IMR-90 (cell line): ENCODE results near the gene ITGAX. TPM values are rescaled to one million over a fixed set of nuclear protein-coding genes. Genes with fewer than 3 reads are reported as not detected.

ENCODE experiments used
- ATAC-seq: fragments of 200-7000 bp; cut with Tn5 transposase; 2 replicates; pipeline ENCODE4 v1.9.1; 2020; ENCODE audit warnings: low read depth, mild to moderate bottlenecking, moderate library complexity
- BruUV-seq: library from RNA; stranded (reverse); fragments of 400-500 nt; replicated peaks from 2 replicates; lab custom pipeline; 2021; lab: Mats Ljungman, UMichigan
- CTCF ChIA-PET: fragments of 300-600 bp; formaldehyde crosslinking; extraction: SDS; loops from one replicate; lab custom pipeline; 2021; ENCODE audit warnings: antibody characterized with exemption; lab: Yijun Ruan, JAX
- POLR2A ChIA-PET: fragments of 300-600 bp; sonication (Branson Sonifier 250); formaldehyde crosslinking; loops from one replicate; lab custom pipeline; 2022; ENCODE audit warnings: antibody characterized with exemption; ENCODE audit not compliant: unreplicated experiment; lab: Charles Lee
- DNase-seq: peaks from one replicate; pipeline ENCODE4 v3.0.0; 2013
- H2AFZ ChIP-seq: replicated peaks from 2 replicates; pipeline ENCODE3; 2013; ENCODE audit warnings: low read length, mild to moderate bottlenecking; ENCODE audit not compliant: poor library complexity
- H2AK5ac ChIP-seq: 2 replicates; pipeline ENCODE4 v1.6.1; 2013; ENCODE audit warnings: low read depth, low read length, inconsistent platforms
- H2AK9ac ChIP-seq: replicated peaks from 2 replicates; pipeline ENCODE3; 2013; ENCODE audit warnings: mild to moderate bottlenecking, low read depth, low read length, moderate library complexity; ENCODE audit not compliant: poor library complexity
- H2BK120ac ChIP-seq: 2 replicates; pipeline ENCODE4 v1.6.1; 2013; ENCODE audit warnings: low read depth, low read length, inconsistent platforms
- H2BK15ac ChIP-seq: 3 replicates; pipeline ENCODE4 v1.6.1; 2013; ENCODE audit warnings: low read depth, low read length, inconsistent platforms
- H2BK20ac ChIP-seq: 2 replicates; pipeline ENCODE4 v1.6.1; 2013; ENCODE audit warnings: low read depth, mild to moderate bottlenecking, inconsistent platforms, low read length, moderate library complexity
- H2BK5ac ChIP-seq: 2 replicates; pipeline ENCODE4 v1.6.1; 2013; ENCODE audit warnings: mild to moderate bottlenecking, low read depth, low read length, inconsistent platforms; ENCODE audit not compliant: poor library complexity, severe bottlenecking
- H3K14ac ChIP-seq: replicated peaks from 2 replicates; pipeline ENCODE4 v1.6.1; 2013; ENCODE audit warnings: low read depth, low read length, inconsistent platforms
- H3K18ac ChIP-seq: 2 replicates; pipeline ENCODE4 v1.6.1; 2013; ENCODE audit warnings: low read depth, low read length, control low read depth
- H3K23ac ChIP-seq: 2 replicates; pipeline ENCODE4 v1.6.1; 2013; ENCODE audit warnings: low read depth, low read length, inconsistent platforms
- H3K27ac ChIP-seq: 2 replicates; pipeline ENCODE4 v1.5.1; 2013; ENCODE audit warnings: mild to moderate bottlenecking, control low read depth, low read length; ENCODE audit not compliant: insufficient read depth
- H3K27me3 ChIP-seq: 2 replicates; pipeline ENCODE4 v1.6.1; 2013; ENCODE audit warnings: low read length; ENCODE audit not compliant: control insufficient read depth, insufficient read depth
- H3K36me3 ChIP-seq: 2 replicates; pipeline ENCODE4 v1.6.1; 2013; ENCODE audit warnings: low read length, mixed read lengths; ENCODE audit not compliant: control insufficient read depth, insufficient read depth
- H3K4ac ChIP-seq: 2 replicates; pipeline ENCODE4 v1.6.1; 2013; ENCODE audit warnings: low read depth, low read length, inconsistent platforms
- H3K4me1 ChIP-seq: 2 replicates; pipeline ENCODE4 v1.6.1; 2013; ENCODE audit warnings: low read length, mixed read lengths; ENCODE audit not compliant: control insufficient read depth, insufficient read depth
- H3K4me2 ChIP-seq: 2 replicates; pipeline ENCODE4 v1.6.1; 2013; ENCODE audit warnings: low read depth, mild to moderate bottlenecking, control low read depth, low read length, moderate library complexity
- H3K4me3 ChIP-seq: 2 replicates; pipeline ENCODE4 v1.5.1; 2013; ENCODE audit warnings: low read depth, mild to moderate bottlenecking, control low read depth, low read length, moderate library complexity; ENCODE audit not compliant: insufficient read depth
- H3K56ac ChIP-seq: 2 replicates; pipeline ENCODE4 v1.6.1; 2013; ENCODE audit warnings: low read length, inconsistent platforms; ENCODE audit not compliant: insufficient read depth; ENCODE audit errors: extremely low read depth
- H3K79me1 ChIP-seq, 2 experiments: 2 replicates each; pipeline ENCODE4 v1.6.1; 2013; ENCODE audit warnings: low read length in 2 of 2, inconsistent platforms in 1 of 2, low read depth in 1 of 2
- H3K9ac ChIP-seq: 2 replicates; pipeline ENCODE4 v1.6.1; 2013; ENCODE audit warnings: low read depth, low read length, control low read depth
- H3K9me1 ChIP-seq: 2 replicates; pipeline ENCODE4 v1.6.1; 2013; ENCODE audit warnings: low read length, inconsistent platforms; ENCODE audit not compliant: insufficient read depth
- H3K9me3 ChIP-seq: 2 replicates; pipeline ENCODE4 v1.6.1; 2013; ENCODE audit warnings: low read length; ENCODE audit not compliant: control insufficient read depth, insufficient read depth
- H4K20me1 ChIP-seq: 2 replicates; pipeline ENCODE4 v1.6.1; 2013; ENCODE audit warnings: low read length, inconsistent platforms; ENCODE audit not compliant: insufficient read depth
- H4K5ac ChIP-seq: 2 replicates; pipeline ENCODE4 v1.6.1; 2013; ENCODE audit warnings: mild to moderate bottlenecking, low read depth, low read length, control low read depth
- H4K8ac ChIP-seq, 2 experiments: 2 replicates each; pipeline ENCODE4 v1.6.1; 2013; ENCODE audit warnings: low read depth in 2 of 2, low read length in 2 of 2, control low read depth in 1 of 2, inconsistent platforms in 1 of 2
- H4K91ac ChIP-seq: 2 replicates; pipeline ENCODE4 v1.6.1; 2013; ENCODE audit warnings: low read depth, low read length, inconsistent platforms; ENCODE audit not compliant: insufficient read depth
- BHLHE40 ChIP-seq: fragments of 150-350 bp; IDR thresholded peaks from 2 replicates; pipeline ENCODE4 v1.6.1; 2016; ENCODE audit warnings: mild to moderate bottlenecking, low read depth, low read length
- CEBPB ChIP-seq: IDR thresholded peaks from 2 replicates; pipeline ENCODE4 v1.6.1; 2012; ENCODE audit warnings: low read depth, low read length, improper control_type of control experiment
- CHD1 ChIP-seq: IDR thresholded peaks from 2 replicates; pipeline ENCODE4 v1.6.1; 2012; ENCODE audit warnings: low read depth, low read length, improper control_type of control experiment
- ELK1 ChIP-seq: fragments of 150-350 bp; IDR thresholded peaks from 2 replicates; pipeline ENCODE4 v1.6.1; 2016; ENCODE audit warnings: low read depth, mild to moderate bottlenecking, low read length, moderate library complexity, borderline replicate concordance
- FOS ChIP-seq: fragments of 150-350 bp; IDR thresholded peaks from 2 replicates; pipeline ENCODE4 v1.6.1; 2016; ENCODE audit warnings: low read depth, low read length
- MAFK ChIP-seq: IDR thresholded peaks from 2 replicates; pipeline ENCODE4 v1.6.1; 2012; ENCODE audit warnings: low read depth, low read length, improper control_type of control experiment
- MAZ ChIP-seq: IDR thresholded peaks from 2 replicates; pipeline ENCODE4 v1.6.1; 2012; ENCODE audit warnings: low read depth, mild to moderate bottlenecking, low read length, improper control_type of control experiment, moderate library complexity, borderline replicate concordance
- MXI1 ChIP-seq: IDR thresholded peaks from 2 replicates; pipeline ENCODE4 v1.6.1; 2012; ENCODE audit warnings: low read depth, mild to moderate bottlenecking, low read length, moderate library complexity, borderline replicate concordance
- NFE2L2 ChIP-seq: fragments of 150-350 bp; IDR thresholded peaks from 2 replicates; pipeline ENCODE4 v1.6.1; 2016; ENCODE audit warnings: low read depth, mild to moderate bottlenecking, low read length
- POLR2A ChIP-seq: IDR thresholded peaks from 2 replicates; pipeline ENCODE4 v1.6.1; 2012; ENCODE audit warnings: mild to moderate bottlenecking, low read depth, low read length
- RAD21 ChIP-seq: IDR thresholded peaks from 2 replicates; pipeline ENCODE4 v1.6.1; 2012; ENCODE audit warnings: low read length, improper control_type of control experiment
- RCOR1 ChIP-seq: IDR thresholded peaks from 2 replicates; pipeline ENCODE4 v1.6.1; 2012; ENCODE audit warnings: mild to moderate bottlenecking, low read length, improper control_type of control experiment; ENCODE audit not compliant: insufficient replicate concordance
- RFX5 ChIP-seq: IDR thresholded peaks from 2 replicates; pipeline ENCODE4 v1.8.0; 2012; ENCODE audit warnings: low read depth, mild to moderate bottlenecking, low read length, moderate library complexity
- SMC3 ChIP-seq: fragments of 150-350 bp; IDR thresholded peaks from 2 replicates; pipeline ENCODE4 v1.6.1; 2016; ENCODE audit warnings: low read depth, mild to moderate bottlenecking, antibody characterized with exemption, low read length, moderate library complexity
- USF2 ChIP-seq: fragments of 150-350 bp; IDR thresholded peaks from 2 replicates; pipeline ENCODE4 v1.6.1; 2017; ENCODE audit warnings: mild to moderate bottlenecking, antibody characterized with exemption, low read length, low read depth
- WGBS, 2 experiments: methylation state at CpG; one replicate each; pipeline versions ENCODE4 v1.1.5 to v1.1.7; 2013; ENCODE audit warnings: missing lambda C conversion rate in 2 of 2; ENCODE audit not compliant: insufficient read length in 1 of 2; ENCODE audit errors: extremely low coverage in 2 of 2; 5-methylcytosine and 5-hydroxymethylcytosine counted together
- dilution Hi-C: fragments of 300-500 bp; cut with HindIII; formaldehyde crosslinking; loops from one replicate; pipeline ENCODE4 v1.14.3; 2018; ENCODE audit warnings: low sequenced_read_pairs; ENCODE audit not compliant: unreplicated experiment
- in situ Hi-C: fragments of 300-500 bp; cut with MboI; formaldehyde crosslinking; loops from 3 replicates; pipeline ENCODE4 v1.14.3; 2019; ENCODE audit warnings: low sequenced_read_pairs, inconsistent platforms, mixed read lengths
- intact Hi-C: fragments of 100-400 bp; cut with micrococcal nuclease; formaldehyde crosslinking; loops from 2 replicates; pipeline ENCODE4 v1.10.0; 2022
- polyA plus RNA-seq, 3 experiments: library from polyadenylated mRNA; depleted of rRNA; stranded (reverse); fragments of >200 nt; gene quantifications; 2 replicates each; pipeline ENCODE4 v1.2.3, GENCODE V29; 2012; ENCODE audit warnings: low replicate concordance in 1 of 3
- total RNA-seq: library from RNA; depleted of rRNA; stranded (reverse); fragments of >200 nt; gene quantifications from 2 replicates; pipeline ENCODE4 v1.2.3, GENCODE V29; 2012

Gene ITGAX
- total and polyA plus RNA-seq, 2 of the 4 experiments (the other 2 are of a cell fraction): 0.09 to 0.18 TPM

- H4K5ac ChIP-seq: no peak overlapping the region
- no peak overlapping the region for H3K4ac ChIP-seq
- H3K9ac ChIP-seq: no peak overlapping the region
- peaks cover 2% of the 10 kb centered on the region for H3K27me3 ChIP-seq
- no peaks in the 10 kb centered on the region for H3K9me1 ChIP-seq
- no peaks in the 10 kb centered on the region for H3K9me3 ChIP-seq
- no peak overlapping the region for H2BK120ac ChIP-seq
- WGBS, 2 experiments: 65% methylated on average over 10 of the region's 28 CpGs; no CpG with 5 or more reads in 1 of the 2 experiments
- CTCF ChIA-PET: no interaction called here
- no peak overlapping the region for H3K18ac ChIP-seq
- H4K20me1 ChIP-seq: no peaks in the 10 kb centered on the region
- no peaks in the 10 kb centered on the region for H3K36me3 ChIP-seq
- dilution Hi-C loops: no loop called here
- in situ Hi-C loops: no loop called here
- no peak overlapping the region for H2AK5ac ChIP-seq
- no peaks in the 10 kb centered on the region for H3K4me1 ChIP-seq
- H2AK9ac ChIP-seq: no peak overlapping the region
- H3K56ac ChIP-seq: no peak overlapping the region
- ATAC-seq (no peak), DNase-seq (no peak)
- H2BK5ac ChIP-seq: no peak overlapping the region
- H3K23ac ChIP-seq: no peak overlapping the region
- H3K4me3 ChIP-seq: no peak overlapping the region
- POLR2A ChIA-PET: no interaction called here
- H3K79me1 ChIP-seq: no peaks in the 10 kb centered on the region
- intact Hi-C loops: no loop called here
- no peak overlapping the region for H3K27ac ChIP-seq
- H2BK15ac ChIP-seq: no peak overlapping the region
- no peak overlapping the region for H3K14ac ChIP-seq
- H4K91ac ChIP-seq: no peak overlapping the region
- H3K4me2 ChIP-seq: no peak overlapping the region
- H2AFZ ChIP-seq: no peak overlapping the region
- no TSS peak for BruUV-seq
- H4K8ac ChIP-seq: no peak overlapping the region
- no peak overlapping the region for H2BK20ac ChIP-seq
- no peak for TF ChIP-seq MXI1
- TF ChIP-seq NFE2L2: no peak
- no peak for TF ChIP-seq CHD1
- TF ChIP-seq USF2: no peak
- TF ChIP-seq MAFK: no peak
- no peak for TF ChIP-seq RAD21
- no peak for TF ChIP-seq CEBPB
- TF ChIP-seq FOS: no peak
- no peak for TF ChIP-seq SMC3
- no peak for TF ChIP-seq BHLHE40
- no peak for TF ChIP-seq POLR2A
- no peak for TF ChIP-seq ELK1
- no peak for TF ChIP-seq RFX5
- TF ChIP-seq RCOR1: no peak
- no peak for TF ChIP-seq MAZ
Measured at GRCh38 chr16:31361201-31362110, 6.5 kb downstream of the ITGAX start.
